Neural progenitor cell (in vitro differentiated cells): ENCODE measurements around the gene NANOGP8. TPM values are rescaled to one million over a fixed set of nuclear protein-coding genes. Genes with fewer than 3 reads are reported as not detected.

Experiments
- DNase-seq: peaks from one replicate; pipeline ENCODE4 v3.0.0-alpha.2; 2016; ENCODE audit warnings: low spot score
- H2AFZ ChIP-seq: fragments of 200-600 bp; sonication (generic); replicated peaks from 2 replicates; pipeline ENCODE4 v1.6.1; 2016; ENCODE audit warnings: antibody characterized with exemption
- H3F3A ChIP-seq: fragments of 200-600 bp; sonication (generic); 2 replicates; pipeline ENCODE4 v1.6.1; 2016; ENCODE audit warnings: antibody characterized with exemption, low read depth
- H3K27ac ChIP-seq: fragments of 200-600 bp; sonication (generic); 2 replicates; pipeline ENCODE4 v1.5.1; 2016; ENCODE audit warnings: mild to moderate bottlenecking
- H3K27me3 ChIP-seq: fragments of 200-600 bp; sonication (generic); 2 replicates; pipeline ENCODE4 v1.6.1; 2016; ENCODE audit warnings: mild to moderate bottlenecking, moderate library complexity
- H3K36me3 ChIP-seq: fragments of 200-600 bp; sonication (generic); 2 replicates; pipeline ENCODE4 v1.5.1; 2016
- H3K4me1 ChIP-seq: fragments of 200-600 bp; sonication (generic); 2 replicates; pipeline ENCODE4 v1.6.1; 2016; ENCODE audit warnings: mixed run types
- H3K4me2 ChIP-seq: fragments of 200-600 bp; sonication (generic); 2 replicates; pipeline ENCODE4 v1.6.1; 2016
- H3K4me3 ChIP-seq: fragments of 200-600 bp; sonication (generic); 2 replicates; pipeline ENCODE4 v1.5.1; 2016
- H3K79me2 ChIP-seq: fragments of 200-600 bp; sonication (generic); 2 replicates; pipeline ENCODE4 v1.6.1; 2016; ENCODE audit warnings: low read depth
- H3K9ac ChIP-seq: fragments of 200-600 bp; sonication (generic); 2 replicates; pipeline ENCODE4 v1.6.1; 2016
- H3K9me3 ChIP-seq: fragments of 200-600 bp; sonication (generic); 2 replicates; pipeline ENCODE4 v1.5.1; 2016; ENCODE audit warnings: low read depth
- H4K20me1 ChIP-seq: fragments of 200-600 bp; sonication (generic); 2 replicates; pipeline ENCODE4 v1.6.1; 2016; ENCODE audit warnings: low read depth
- H3K27ac Mint-ChIP-seq: 3 replicates; pipeline ENCODE4 v1.8.0; 2021; ENCODE audit warnings: mixed read lengths
- H3K27me3 Mint-ChIP-seq: 2 replicates; pipeline ENCODE4 v1.8.0; 2022; ENCODE audit warnings: low read depth, mild to moderate bottlenecking, inconsistent platforms, moderate library complexity, mixed read lengths; ENCODE audit not compliant: insufficient read depth
- H3K36me3 Mint-ChIP-seq: 3 replicates; pipeline ENCODE4 v1.8.0; 2021; ENCODE audit warnings: mixed read lengths
- H3K4me1 Mint-ChIP-seq: 3 replicates; pipeline ENCODE4 v1.8.0; 2021; ENCODE audit warnings: mixed read lengths
- H3K4me3 Mint-ChIP-seq: 3 replicates; pipeline ENCODE4 v1.8.0; 2021; ENCODE audit warnings: mild to moderate bottlenecking, moderate library complexity, mixed read lengths
- H3K9me3 Mint-ChIP-seq: 3 replicates; pipeline ENCODE4 v1.8.0; 2020; ENCODE audit warnings: mixed read lengths
- CTCF ChIP-seq: fragments of 200-600 bp; sonication (generic); IDR thresholded peaks from 2 replicates; pipeline ENCODE4 v1.5.1; 2017; ENCODE audit warnings: antibody characterized with exemption, mild to moderate bottlenecking
- EZH2 ChIP-seq: fragments of 200-600 bp; sonication (generic); IDR thresholded peaks from 2 replicates; pipeline ENCODE4 v1.6.1; 2017; ENCODE audit warnings: antibody characterized with exemption, mild to moderate bottlenecking, moderate library complexity
- EZH2phosphoT487 ChIP-seq: fragments of 200-600 bp; sonication (generic); IDR thresholded peaks from 2 replicates; pipeline ENCODE4 v1.6.1; 2017; ENCODE audit warnings: antibody characterized with exemption
- total RNA-seq: library from RNA; depleted of rRNA; stranded (reverse); fragments of >200 nt; gene quantifications from 2 replicates; pipeline ENCODE4 v1.2.3, GENCODE V29; 2015; ENCODE audit warnings: low replicate concordance

NANOGP8 gene
- total RNA-seq, 1 donor from 2014 or later: not detected

- no peaks in the 10 kb centered on the region for H3K9me3 ChIP-seq
- no peak for DNase-seq
- no peaks in the 10 kb centered on the region for H3K4me1 ChIP-seq
- Mint-ChIP-seq H3K4me1 (peaks cover 2% of the 10 kb centered on the region), H3K4me3 (no peak overlapping the region), H3K27me3 (no peaks in the 10 kb centered on the region), H3K36me3 (no peaks in the 10 kb centered on the region), H3K27ac (no peak overlapping the region), H3K9me3 (no peaks in the 10 kb centered on the region)
- H3K4me2 ChIP-seq: no peak overlapping the region
- H2AFZ ChIP-seq: no peak overlapping the region
- no peak overlapping the region for H3K4me3 ChIP-seq
- no peaks in the 10 kb centered on the region for H4K20me1 ChIP-seq
- no peak overlapping the region for H3K9ac ChIP-seq
- TF ChIP-seq EZH2phosphoT487 (no peak), EZH2 (no peak)
- H3K79me2 ChIP-seq: no peaks in the 10 kb centered on the region
- no peaks in the 10 kb centered on the region for H3K36me3 ChIP-seq
- no peak overlapping the region for H3K27ac ChIP-seq
- no peaks in the 10 kb centered on the region for H3F3A ChIP-seq
- H3K27me3 ChIP-seq: no peaks in the 10 kb centered on the region
These were observed 29.5 kb downstream of the NANOGP8 start for GRCh38 chr15:35055416-35056105.

GRCh38 chr15:35054380-35054779, 30.7 kb downstream of the NANOGP8 start:
- Histone ChIP-seq H3K36me3 (no peaks in the 10 kb centered on the region), H3K27me3 (no peaks in the 10 kb centered on the region), H3K9me3 (no peaks in the 10 kb centered on the region), H3K4me3 (no peak overlapping the region), H2AFZ (no peak overlapping the region), H4K20me1 (no peaks in the 10 kb centered on the region), H3K79me2 (no peaks in the 10 kb centered on the region), H3K4me2 (no peak overlapping the region), H3K9ac (no peak overlapping the region), H3K27ac (no peak overlapping the region), H3F3A (no peaks in the 10 kb centered on the region), H3K4me1 (no peaks in the 10 kb centered on the region)
- no peak overlapping the region for H3K4me3 Mint-ChIP-seq
- H3K4me1 Mint-ChIP-seq: peaks cover 2% of the 10 kb centered on the region
- no peak for DNase-seq
- TF ChIP-seq CTCF (no peak), EZH2phosphoT487 (no peak), EZH2 (no peak)
- no peaks in the 10 kb centered on the region for H3K36me3 Mint-ChIP-seq
- no peaks in the 10 kb centered on the region for H3K9me3 Mint-ChIP-seq
- no peak overlapping the region for H3K27ac Mint-ChIP-seq
- H3K27me3 Mint-ChIP-seq: no peaks in the 10 kb centered on the region

GRCh38 chr15:35047996-35048395, 37.1 kb downstream of the NANOGP8 start:
- no peak overlapping the region for H3K9ac ChIP-seq
- Mint-ChIP-seq H3K27me3 (no peaks in the 10 kb centered on the region), H3K36me3 (no peaks in the 10 kb centered on the region), H3K9me3 (no peaks in the 10 kb centered on the region), H3K4me1 (no peaks in the 10 kb centered on the region), H3K27ac (no peak overlapping the region), H3K4me3 (no peak overlapping the region)
- no peak for DNase-seq
- no peak overlapping the region for H3K4me3 ChIP-seq
- no peaks in the 10 kb centered on the region for H3K4me1 ChIP-seq
- H3K4me2 ChIP-seq: no peak overlapping the region
- H3K27me3 ChIP-seq: no peaks in the 10 kb centered on the region
- no peak overlapping the region for H2AFZ ChIP-seq
- H3K36me3 ChIP-seq: no peaks in the 10 kb centered on the region
- H3F3A ChIP-seq: no peaks in the 10 kb centered on the region
- no peaks in the 10 kb centered on the region for H3K79me2 ChIP-seq
- no peak overlapping the region for H3K27ac ChIP-seq
- H4K20me1 ChIP-seq: no peaks in the 10 kb centered on the region
- TF ChIP-seq EZH2phosphoT487 (no peak), CTCF (no peak), EZH2 (no peak)
- H3K9me3 ChIP-seq: no peaks in the 10 kb centered on the region

GRCh38 chr15:35047528-35047927, 37.6 kb downstream of the NANOGP8 start:
- H3K27ac Mint-ChIP-seq: no peak overlapping the region
- Histone ChIP-seq H3K4me3 (no peak overlapping the region), H2AFZ (no peak overlapping the region), H3K9ac (no peak overlapping the region), H3K4me1 (no peaks in the 10 kb centered on the region), H3K36me3 (no peaks in the 10 kb centered on the region), H3K4me2 (no peak overlapping the region), H3K79me2 (no peaks in the 10 kb centered on the region), H3K27me3 (no peaks in the 10 kb centered on the region), H3F3A (no peaks in the 10 kb centered on the region), H3K9me3 (no peaks in the 10 kb centered on the region), H4K20me1 (no peaks in the 10 kb centered on the region), H3K27ac (no peak overlapping the region)
- no peak overlapping the region for H3K4me3 Mint-ChIP-seq
- H3K9me3 Mint-ChIP-seq: no peaks in the 10 kb centered on the region
- H3K4me1 Mint-ChIP-seq: no peaks in the 10 kb centered on the region
- no peaks in the 10 kb centered on the region for H3K36me3 Mint-ChIP-seq
- H3K27me3 Mint-ChIP-seq: no peaks in the 10 kb centered on the region
- TF ChIP-seq EZH2phosphoT487 (no peak), EZH2 (no peak), CTCF (no peak)
- DNase-seq: no peak
